ENCODE measurements around the gene SMARCB1.

Gene SMARCB1

DNA sequence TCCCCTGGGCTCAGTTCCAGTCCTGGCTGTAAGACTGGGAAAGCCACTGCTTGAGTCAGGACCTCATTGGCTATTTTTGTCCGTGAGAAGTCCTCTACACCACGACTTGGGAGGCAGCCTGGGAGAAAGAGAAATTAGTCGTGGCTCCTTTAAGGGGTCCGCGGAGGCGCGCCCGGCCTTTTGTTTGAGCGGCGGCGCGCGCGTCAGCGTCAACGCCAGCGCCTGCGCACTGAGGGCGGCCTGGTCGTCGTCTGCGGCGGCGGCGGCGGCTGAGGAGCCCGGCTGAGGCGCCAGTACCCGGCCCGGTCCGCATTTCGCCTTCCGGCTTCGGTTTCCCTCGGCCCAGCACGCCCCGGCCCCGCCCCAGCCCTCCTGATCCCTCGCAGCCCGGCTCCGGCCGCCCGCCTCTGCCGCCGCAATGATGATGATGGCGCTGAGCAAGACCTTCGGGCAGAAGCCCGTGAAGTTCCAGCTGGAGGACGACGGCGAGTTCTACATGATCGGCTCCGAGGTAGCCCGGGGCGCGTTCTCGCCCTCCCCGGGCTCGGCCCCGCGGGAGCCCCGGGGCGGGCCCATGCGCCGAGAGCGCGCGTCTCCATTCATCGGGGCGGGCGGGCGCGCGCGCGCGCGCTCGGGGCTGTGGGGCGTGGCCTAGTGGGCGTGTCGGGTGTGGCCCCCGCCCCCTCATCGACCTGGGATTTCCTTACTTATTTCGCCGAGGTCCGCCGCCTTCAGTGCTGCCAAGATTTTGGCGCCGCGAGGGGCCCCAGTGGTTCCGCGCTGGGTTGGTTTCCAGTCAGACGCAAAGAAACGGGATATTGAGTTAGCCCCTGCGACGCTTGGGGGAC lies at the start of gene SMARCB1:
Gene SMARCB1, plus strand, starts transcription at position 215 of the 848 bp plus-strand sequence. Its CDS starts 204 bp downstream, at position 419.
- peak within 1 kb of the TSS; percentile 27 for H2AFZ ChIP-seq (ENCODE audit: low read depth, low read length)
- peaks cover 14% of the 10 kb centered on the region for H3K4me1 ChIP-seq (ENCODE audit: insufficient read depth, low read length)
- peak within 1 kb of the TSS; percentile 74 for H3K4me3 ChIP-seq (ENCODE audit: low read length)
- H3K27me3 ChIP-seq (ENCODE audit: insufficient read depth, low read length) = no peaks in the 10 kb centered on the region
- no peaks in the 10 kb centered on the region for H3K9me3 ChIP-seq (ENCODE audit: low read length)
- peaks cover 12% of the 10 kb centered on the region for H3K36me3 ChIP-seq (ENCODE audit: insufficient read depth, low read length)

GRCh38 chr22:23737696-23738095 lies 49.1 kb upstream of the SMARCB1 start:
- Histone ChIP-seq H3K4me3 (ENCODE audit: low read length) (no peak overlapping the region), H3K4me1 (ENCODE audit: insufficient read depth, low read length) (no peaks in the 10 kb centered on the region), H2AFZ (ENCODE audit: low read depth, low read length) (no peak overlapping the region)

DNA sequence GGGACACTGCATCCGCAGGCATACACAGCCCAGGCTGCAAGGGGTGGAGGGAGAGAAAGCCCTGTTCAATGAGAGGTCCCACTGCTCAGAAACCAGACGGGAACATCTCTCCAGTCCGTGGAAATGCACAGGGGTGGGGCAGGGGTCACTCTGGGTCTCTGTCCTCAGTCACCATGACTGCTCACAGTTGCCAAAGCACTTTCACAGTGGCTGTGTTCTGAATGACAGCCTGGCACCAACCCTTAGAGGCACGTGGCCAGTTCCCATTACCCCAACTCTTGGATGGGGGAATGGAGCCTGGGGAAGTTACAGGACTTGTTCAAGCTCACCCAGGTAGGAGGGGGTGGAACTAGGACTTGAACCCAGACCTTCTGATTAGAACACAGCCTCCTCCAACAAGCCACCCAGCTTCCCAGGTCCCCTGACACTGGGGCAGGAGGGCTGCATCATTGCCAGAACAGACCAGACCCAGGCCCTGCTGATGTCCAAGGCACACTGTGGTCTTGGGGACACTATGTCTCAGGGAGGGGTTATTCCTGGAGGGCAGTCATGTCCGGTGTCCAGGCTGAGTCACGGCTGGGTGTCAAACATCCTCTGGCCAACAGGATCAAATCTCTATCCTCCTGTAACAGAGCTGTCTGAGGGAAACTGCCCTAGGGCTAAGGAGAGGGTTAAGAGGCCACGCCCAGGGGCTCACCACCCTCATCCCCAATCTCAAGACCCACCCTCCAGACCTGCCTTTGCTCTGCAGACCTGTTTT lies 44.1 kb upstream of the SMARCB1 start:
- peaks cover 37% of the 10 kb centered on the region for H3K36me3 ChIP-seq (ENCODE audit: insufficient read depth, low read length)
- H3K4me1 ChIP-seq (ENCODE audit: insufficient read depth, low read length) = no peaks in the 10 kb centered on the region
- no peaks in the 10 kb centered on the region for H3K27me3 ChIP-seq (ENCODE audit: insufficient read depth, low read length)
- H2AFZ ChIP-seq (ENCODE audit: low read depth, low read length) = no peak overlapping the region
- no peak overlapping the region for H3K4me3 ChIP-seq (ENCODE audit: low read length)
- peaks cover 2% of the 10 kb centered on the region for H3K9me3 ChIP-seq (ENCODE audit: low read length)

More at GRCh38 chr22:23737696-23738095, 49.1 kb upstream of the SMARCB1 start:
- Histone ChIP-seq H3K36me3 (ENCODE audit: insufficient read depth, low read length) (peaks cover 8% of the 10 kb centered on the region), H3K9me3 (ENCODE audit: low read length) (no peaks in the 10 kb centered on the region), H3K27me3 (ENCODE audit: insufficient read depth, low read length) (no peaks in the 10 kb centered on the region)

DNA sequence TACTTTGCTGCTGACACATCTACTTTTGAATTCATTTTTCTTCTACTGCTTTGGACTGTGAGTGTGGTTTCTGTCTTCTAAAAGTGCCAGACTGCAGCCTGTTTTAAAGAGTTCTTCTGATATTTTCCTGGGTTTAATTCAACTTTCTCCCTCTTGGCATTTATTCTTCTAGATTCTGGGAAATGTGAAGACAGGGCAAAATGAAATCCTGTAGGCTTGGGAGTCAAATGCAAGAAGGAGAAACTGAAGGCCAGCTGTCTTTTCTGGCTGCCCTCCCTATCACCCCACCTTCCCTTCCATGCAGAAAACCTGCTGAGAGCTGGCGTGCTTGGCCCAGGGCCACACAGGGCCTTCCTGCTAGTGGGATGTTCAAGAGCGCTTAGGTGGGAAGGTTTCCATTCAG lies 43.5 kb upstream of the SMARCB1 start:
- no peak overlapping the region for H2AFZ ChIP-seq (ENCODE audit: low read depth, low read length)
- no peaks in the 10 kb centered on the region for H3K4me1 ChIP-seq (ENCODE audit: insufficient read depth, low read length)
- H3K9me3 ChIP-seq (ENCODE audit: low read length) = peaks cover 2% of the 10 kb centered on the region
- peaks cover 37% of the 10 kb centered on the region for H3K36me3 ChIP-seq (ENCODE audit: insufficient read depth, low read length)
- no peaks in the 10 kb centered on the region for H3K27me3 ChIP-seq (ENCODE audit: insufficient read depth, low read length)
- H3K4me3 ChIP-seq (ENCODE audit: low read length) = no peak overlapping the region

- Histone ChIP-seq H3K4me3 (ENCODE audit: low read length) (no peak overlapping the region), H3K9me3 (ENCODE audit: low read length) (peaks cover 2% of the 10 kb centered on the region), H2AFZ (ENCODE audit: low read depth, low read length) (no peak overlapping the region), H3K4me1 (ENCODE audit: insufficient read depth, low read length) (no peaks in the 10 kb centered on the region), H3K27me3 (ENCODE audit: insufficient read depth, low read length) (no peaks in the 10 kb centered on the region), H3K36me3 (ENCODE audit: insufficient read depth, low read length) (peaks cover 37% of the 10 kb centered on the region)
Observed at GRCh38 chr22:23744001-23744400, 42.8 kb upstream of the SMARCB1 start.

GRCh38 chr22:23744485-23744884 lies 42.3 kb upstream of the SMARCB1 start:
- Histone ChIP-seq H3K27me3 (ENCODE audit: insufficient read depth, low read length) (no peaks in the 10 kb centered on the region), H2AFZ (ENCODE audit: low read depth, low read length) (no peak overlapping the region), H3K4me1 (ENCODE audit: insufficient read depth, low read length) (no peaks in the 10 kb centered on the region), H3K4me3 (ENCODE audit: low read length) (no peak overlapping the region), H3K9me3 (ENCODE audit: low read length) (peaks cover 2% of the 10 kb centered on the region), H3K36me3 (ENCODE audit: insufficient read depth, low read length) (peaks cover 37% of the 10 kb centered on the region)

GRCh38 chr22:23745791-23746190 lies 41.0 kb upstream of the SMARCB1 start:
- Histone ChIP-seq H3K36me3 (ENCODE audit: insufficient read depth, low read length) (peaks cover 37% of the 10 kb centered on the region), H3K9me3 (ENCODE audit: low read length) (peaks cover 2% of the 10 kb centered on the region), H3K4me3 (ENCODE audit: low read length) (no peak overlapping the region)

DNA sequence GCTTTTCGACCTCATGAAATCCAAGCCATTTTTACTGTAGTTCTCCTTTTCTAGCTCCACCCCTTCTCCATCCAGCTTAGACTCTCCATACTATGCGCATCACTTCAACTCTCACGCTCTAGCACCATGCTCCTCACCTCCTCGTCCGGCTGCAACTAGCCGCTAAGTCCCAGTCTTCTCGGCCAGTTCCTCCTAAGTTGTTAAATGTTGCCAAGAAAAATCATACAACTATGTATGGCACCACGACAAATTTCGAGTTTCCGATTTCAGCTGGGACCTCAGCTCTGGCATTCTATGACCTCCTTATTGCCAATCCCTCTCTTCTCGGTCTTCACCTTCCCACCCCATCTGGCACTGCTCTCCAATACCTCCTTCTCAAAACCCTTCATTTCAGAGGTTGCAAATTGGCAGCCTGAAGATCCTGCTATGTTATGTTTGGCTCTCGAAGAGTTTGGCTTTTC lies 36.9 kb upstream of the SMARCB1 start:
- no peaks in the 10 kb centered on the region for H3K9me3 ChIP-seq (ENCODE audit: low read length)
- H3K36me3 ChIP-seq (ENCODE audit: insufficient read depth, low read length) = peaks cover 8% of the 10 kb centered on the region
- peaks cover 14% of the 10 kb centered on the region for H3K4me1 ChIP-seq (ENCODE audit: insufficient read depth, low read length)
- H3K4me3 ChIP-seq (ENCODE audit: low read length) = peak overlapping the region; percentile 97
- H2AFZ ChIP-seq (ENCODE audit: low read depth, low read length) = peak overlapping the region; percentile 70
- no peaks in the 10 kb centered on the region for H3K27me3 ChIP-seq (ENCODE audit: insufficient read depth, low read length)

More at GRCh38 chr22:23745791-23746190, 41.0 kb upstream of the SMARCB1 start:
- Histone ChIP-seq H3K4me1 (ENCODE audit: insufficient read depth, low read length) (peaks cover 8% of the 10 kb centered on the region), H2AFZ (ENCODE audit: low read depth, low read length) (no peak overlapping the region), H3K27me3 (ENCODE audit: insufficient read depth, low read length) (no peaks in the 10 kb centered on the region)

GRCh38 chr22:23750367-23750713 lies 36.4 kb upstream of the SMARCB1 start:
- Histone ChIP-seq H3K4me3 (ENCODE audit: low read length) (peak overlapping the region; percentile 97), H3K27me3 (ENCODE audit: insufficient read depth, low read length) (no peaks in the 10 kb centered on the region), H3K4me1 (ENCODE audit: insufficient read depth, low read length) (peaks cover 14% of the 10 kb centered on the region)

DNA sequence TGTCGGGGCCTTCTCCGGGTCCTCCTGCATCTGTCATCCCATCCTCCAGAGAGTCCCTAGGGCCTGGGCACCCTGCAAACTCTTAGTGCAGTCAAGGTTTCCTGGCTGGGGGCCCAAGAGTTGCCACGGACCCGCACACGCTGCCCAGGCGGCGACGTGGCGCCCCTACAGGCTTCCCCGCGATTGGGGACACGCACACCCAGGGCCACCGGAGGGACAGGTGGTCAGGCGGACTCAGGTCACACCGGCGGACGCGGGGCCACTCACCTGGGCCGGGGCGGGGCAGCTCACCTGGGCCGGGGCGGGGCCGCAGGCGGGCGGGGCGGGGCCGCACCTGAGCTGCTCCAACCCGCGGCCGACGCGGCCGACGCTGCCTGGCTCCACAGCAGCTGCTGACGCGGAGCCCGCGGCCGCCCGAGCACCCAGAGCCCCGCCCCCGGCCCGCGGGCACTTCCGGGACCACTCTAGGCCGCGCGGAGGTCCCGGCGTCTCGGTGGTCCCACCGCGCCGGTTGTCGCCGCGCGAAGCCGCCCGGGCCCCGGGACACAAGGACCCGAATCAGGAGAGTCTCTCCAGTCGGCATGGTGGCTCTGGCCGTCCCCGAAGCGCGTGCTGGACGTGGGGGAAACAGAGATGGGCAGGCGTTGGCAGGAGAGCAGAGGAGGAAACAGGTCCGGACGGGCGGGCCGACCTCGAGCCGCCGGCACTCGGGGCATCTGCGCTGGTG lies 35.9 kb upstream of the SMARCB1 start, which contains the start of gene ZNF70:
Gene ZNF70, minus strand, starts transcription at position 399 of the 727 bp plus-strand sequence. CDS start 5,972 bp downstream, outside the sequence.
- no peaks in the 10 kb centered on the region for H3K27me3 ChIP-seq (ENCODE audit: insufficient read depth, low read length)
- peak within 1 kb of the TSS; percentile 70 for H2AFZ ChIP-seq (ENCODE audit: low read depth, low read length)
- peak within 1 kb of the TSS; percentile 97 for H3K4me3 ChIP-seq (ENCODE audit: low read length)
- peaks cover under 1% of the 10 kb centered on the region for H3K36me3 ChIP-seq (ENCODE audit: insufficient read depth, low read length)
- H3K9me3 ChIP-seq (ENCODE audit: low read length) = no peaks in the 10 kb centered on the region
- peaks cover 14% of the 10 kb centered on the region for H3K4me1 ChIP-seq (ENCODE audit: insufficient read depth, low read length)

More at GRCh38 chr22:23750367-23750713, 36.4 kb upstream of the SMARCB1 start:
- no peaks in the 10 kb centered on the region for H3K9me3 ChIP-seq (ENCODE audit: low read length)
- peaks cover 4% of the 10 kb centered on the region for H3K36me3 ChIP-seq (ENCODE audit: insufficient read depth, low read length)
- H2AFZ ChIP-seq (ENCODE audit: low read depth, low read length) = peak overlapping the region; percentile 70

DNA sequence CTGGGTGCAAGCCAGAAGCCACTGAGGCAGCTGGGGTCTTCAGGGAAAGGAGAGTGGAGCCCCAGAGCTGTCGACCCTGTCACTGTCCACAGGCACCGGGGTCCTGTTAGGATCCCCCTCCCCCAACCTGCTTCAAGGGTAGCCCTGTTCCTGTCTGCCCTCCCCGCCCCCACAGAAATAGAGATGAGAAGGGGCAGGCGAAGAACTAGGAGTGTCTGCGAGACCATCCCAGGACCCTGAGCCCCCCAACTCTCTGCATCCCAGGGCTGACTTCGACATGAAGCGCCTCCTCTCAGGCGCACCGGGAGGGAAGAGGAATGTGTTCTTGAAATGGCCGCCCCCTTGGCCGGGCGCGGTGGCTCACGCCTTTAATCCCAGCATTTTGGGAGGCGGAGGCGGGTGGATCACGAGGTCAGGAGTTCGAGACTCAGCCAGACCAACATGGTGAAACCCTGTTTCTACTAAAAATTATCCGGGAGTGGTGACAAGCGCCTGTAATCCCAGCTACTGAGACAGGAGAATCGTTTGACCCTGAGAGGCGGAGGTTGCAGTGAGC lies 35.2 kb upstream of the SMARCB1 start:
- peaks cover 14% of the 10 kb centered on the region for H3K4me1 ChIP-seq (ENCODE audit: insufficient read depth, low read length)
- peak overlapping the region; percentile 70 for H2AFZ ChIP-seq (ENCODE audit: low read depth, low read length)
- no peaks in the 10 kb centered on the region for H3K9me3 ChIP-seq (ENCODE audit: low read length)
- H3K4me3 ChIP-seq (ENCODE audit: low read length) = peak overlapping the region; percentile 97
- no peaks in the 10 kb centered on the region for H3K36me3 ChIP-seq (ENCODE audit: insufficient read depth, low read length)
- no peaks in the 10 kb centered on the region for H3K27me3 ChIP-seq (ENCODE audit: insufficient read depth, low read length)

GRCh38 chr22:23752090-23752691 lies 34.6 kb upstream of the SMARCB1 start:
- no peak overlapping the region for H2AFZ ChIP-seq (ENCODE audit: low read depth, low read length)
- no peak overlapping the region for H3K4me3 ChIP-seq (ENCODE audit: low read length)
- H3K27me3 ChIP-seq (ENCODE audit: insufficient read depth, low read length) = no peaks in the 10 kb centered on the region

More at GRCh38 chr22:23752090-23752691, 34.6 kb upstream of the SMARCB1 start:
- Histone ChIP-seq H3K36me3 (ENCODE audit: insufficient read depth, low read length) (no peaks in the 10 kb centered on the region), H3K4me1 (ENCODE audit: insufficient read depth, low read length) (peaks cover 14% of the 10 kb centered on the region), H3K9me3 (ENCODE audit: low read length) (no peaks in the 10 kb centered on the region)

Measured in neuron (in vitro differentiated cells).